Stimulated activated CD4-positive, alpha-beta T cell treated with anti-CD3 and anti-CD28 coated beads, Interleukin-1b, Interleukin-23, amount 100 ng/mL, for 4 hours (primary cell): Measurements from ENCODE around the gene SPG11.

Source experiments
- DNase-seq, 2 donors: peaks; one replicate each; pipeline ENCODE4 v3.0.0-alpha.2; 2020; ENCODE audit warnings: low read depth in 2 of 2

SPG11 gene

DNA sequence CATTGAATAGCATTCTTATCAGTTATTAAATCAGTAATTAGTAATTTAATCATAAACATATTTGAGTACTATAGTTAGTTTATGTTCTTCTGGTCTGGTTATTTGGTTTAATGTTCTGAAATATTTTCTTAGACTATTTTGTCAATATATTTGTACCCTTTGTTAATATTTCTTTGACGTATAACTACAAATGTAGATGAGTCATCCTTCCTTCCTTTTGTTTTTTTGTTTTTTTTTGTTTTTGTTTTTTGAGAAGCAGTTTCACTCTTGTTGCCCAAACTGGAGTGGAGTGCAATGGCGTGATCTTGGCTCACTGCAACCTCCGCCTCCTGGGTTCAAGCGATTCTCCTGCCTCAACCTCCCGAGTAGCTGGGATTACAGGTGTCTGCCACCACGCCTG is 143.9 kb downstream of the SPG11 start:
- DNase-seq: no peak

DNA sequence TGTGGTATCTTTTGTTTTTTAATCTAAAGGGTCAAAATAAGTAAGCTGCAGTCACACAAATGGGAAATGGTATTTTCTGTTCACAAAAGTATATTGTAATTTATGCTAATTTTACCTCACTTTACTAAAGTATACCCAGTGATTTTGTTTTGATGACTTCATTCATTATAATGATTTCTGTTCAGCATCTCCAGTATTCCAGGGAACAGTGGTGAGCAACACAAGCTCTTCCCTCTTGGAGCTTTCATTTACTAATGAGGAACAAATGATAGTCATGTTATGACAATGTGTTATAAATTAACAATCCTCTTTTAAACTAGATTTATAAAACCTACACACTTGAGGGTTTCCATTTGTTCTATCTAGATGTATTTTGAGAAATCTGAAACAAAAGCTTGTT is 147.0 kb downstream of the SPG11 start:
- DNase-seq: no peak
